ENCODE measurements around the gene PERM1. TPM values are rescaled to one million over a fixed set of nuclear protein-coding genes. Genes with fewer than 3 reads are reported as not detected.

PERM1 gene
- total and polyA plus RNA-seq, 9 of the 15 experiments (the other 6 are each of a cell fraction or from before 2014, with no cell fraction given) = not detected

DNA sequence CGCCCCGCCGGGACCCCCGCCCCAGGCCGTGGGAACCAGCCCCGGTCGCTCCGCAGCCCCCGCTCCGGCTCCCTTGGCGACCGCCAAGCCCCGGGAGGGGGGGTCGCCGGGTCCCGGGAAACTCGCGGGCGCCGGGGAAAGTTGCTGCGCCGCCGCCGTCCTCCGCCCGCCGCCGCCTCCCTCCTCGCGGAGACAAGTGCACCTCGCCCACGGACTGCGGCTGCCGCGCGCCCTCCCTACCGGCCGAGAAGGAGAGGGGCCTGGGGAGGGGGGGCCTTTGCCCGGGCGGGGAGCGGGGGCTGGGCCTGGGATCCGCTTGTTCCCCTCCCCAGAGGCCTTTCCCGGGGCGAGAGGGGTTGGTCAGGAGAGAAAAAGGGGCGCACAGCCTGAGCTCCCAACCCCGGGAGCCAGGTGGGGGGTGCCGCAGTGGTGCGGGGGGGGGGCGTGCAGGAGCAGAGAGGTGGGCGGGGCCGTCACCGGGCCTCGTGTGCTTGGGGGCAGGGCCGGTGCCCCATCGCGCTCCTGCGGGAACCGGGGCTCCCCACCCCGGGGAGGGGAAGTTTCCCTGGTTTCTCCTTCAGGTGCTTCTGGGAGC is 38.6 kb upstream of the PERM1 start (continued):
- TF ChIP-seq TAF7 (tag; IDR thresholded peaks at IDR 0.05) (no peak), RBFOX2 (IDR thresholded peaks at IDR 0.05; ENCODE audit: low read depth, low read length) (peak; percentile 11; the same call in 1 of the 2 replicates), CXXC5 (CRISPR knock-in tag; IDR thresholded peaks at IDR 0.05) (0 out of 2 replicates have a peak, but pooled peaks have one; percentile 4), RBBP5 (IDR thresholded peaks at IDR 0.05; ENCODE audit: borderline replicate concordance, insufficient read depth, low read length, poor library complexity, severe bottlenecking) (peak; percentile 8), SIN3A (IDR thresholded peaks at IDR 0.05; ENCODE audit: borderline replicate concordance in 2 of 2, control insufficient read depth in 1 of 2, low read depth in 2 of 2, low read length in 2 of 2) (peak in 1 of 2 experiments; percentile 56; a peak in 1 of 4 replicates), PCBP1 (IDR thresholded peaks at IDR 0.05; ENCODE audit: low read depth, low read length, poor library complexity, severe bottlenecking) (peak; percentile 33), ZNF184 (CRISPR knock-in tag; IDR thresholded peaks at IDR 0.05) (no peak), CHD1 (IDR thresholded peaks at IDR 0.05; ENCODE audit: low read length) (no peak), BRD4 (IDR thresholded peaks at IDR 0.05) (no peak), NFIC (IDR thresholded peaks at IDR 0.05) (no peak), ERF (CRISPR knock-in tag; IDR thresholded peaks at IDR 0.05) (0 out of 2 replicates have a peak, but pooled peaks have one; percentile 45), ZBTB7A (IDR thresholded peaks at IDR 0.05; ENCODE audit: borderline replicate concordance, control insufficient read depth, low read depth, low read length) (peak; percentile 84), ZKSCAN8 (CRISPR knock-in tag; IDR thresholded peaks at IDR 0.05) (no peak)
- TF ChIP-seq, protein P1, sequence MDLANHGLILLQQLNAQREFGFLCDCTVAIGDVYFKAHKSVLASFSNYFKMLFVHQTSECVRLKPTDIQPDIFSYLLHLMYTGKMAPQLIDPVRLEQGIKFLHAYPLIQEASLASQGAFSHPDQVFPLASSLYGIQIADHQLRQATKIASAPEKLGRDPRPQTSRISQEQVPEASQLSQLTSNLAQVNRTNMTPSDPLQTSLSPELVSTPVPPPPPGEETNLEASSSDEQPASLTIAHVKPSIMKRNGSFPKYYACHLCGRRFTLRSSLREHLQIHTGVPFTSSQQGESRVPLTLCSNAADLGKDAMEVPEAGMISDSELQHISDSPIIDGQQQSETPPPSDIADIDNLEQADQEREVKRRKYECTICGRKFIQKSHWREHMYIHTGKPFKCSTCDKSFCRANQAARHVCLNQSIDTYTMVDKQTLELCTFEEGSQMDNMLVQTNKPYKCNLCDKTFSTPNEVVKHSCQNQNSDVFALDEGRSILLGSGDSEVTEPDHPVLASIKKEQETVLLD (IDR thresholded peaks at IDR 0.05) = no peak
- TF ChIP-seq, protein P2, sequence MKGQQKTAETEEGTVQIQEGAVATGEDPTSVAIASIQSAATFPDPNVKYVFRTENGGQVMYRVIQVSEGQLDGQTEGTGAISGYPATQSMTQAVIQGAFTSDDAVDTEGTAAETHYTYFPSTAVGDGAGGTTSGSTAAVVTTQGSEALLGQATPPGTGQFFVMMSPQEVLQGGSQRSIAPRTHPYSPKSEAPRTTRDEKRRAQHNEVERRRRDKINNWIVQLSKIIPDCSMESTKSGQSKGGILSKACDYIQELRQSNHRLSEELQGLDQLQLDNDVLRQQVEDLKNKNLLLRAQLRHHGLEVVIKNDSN (CRISPR knock-in tag; IDR thresholded peaks at IDR 0.05) = no peak
- TF ChIP-seq, protein P3, sequence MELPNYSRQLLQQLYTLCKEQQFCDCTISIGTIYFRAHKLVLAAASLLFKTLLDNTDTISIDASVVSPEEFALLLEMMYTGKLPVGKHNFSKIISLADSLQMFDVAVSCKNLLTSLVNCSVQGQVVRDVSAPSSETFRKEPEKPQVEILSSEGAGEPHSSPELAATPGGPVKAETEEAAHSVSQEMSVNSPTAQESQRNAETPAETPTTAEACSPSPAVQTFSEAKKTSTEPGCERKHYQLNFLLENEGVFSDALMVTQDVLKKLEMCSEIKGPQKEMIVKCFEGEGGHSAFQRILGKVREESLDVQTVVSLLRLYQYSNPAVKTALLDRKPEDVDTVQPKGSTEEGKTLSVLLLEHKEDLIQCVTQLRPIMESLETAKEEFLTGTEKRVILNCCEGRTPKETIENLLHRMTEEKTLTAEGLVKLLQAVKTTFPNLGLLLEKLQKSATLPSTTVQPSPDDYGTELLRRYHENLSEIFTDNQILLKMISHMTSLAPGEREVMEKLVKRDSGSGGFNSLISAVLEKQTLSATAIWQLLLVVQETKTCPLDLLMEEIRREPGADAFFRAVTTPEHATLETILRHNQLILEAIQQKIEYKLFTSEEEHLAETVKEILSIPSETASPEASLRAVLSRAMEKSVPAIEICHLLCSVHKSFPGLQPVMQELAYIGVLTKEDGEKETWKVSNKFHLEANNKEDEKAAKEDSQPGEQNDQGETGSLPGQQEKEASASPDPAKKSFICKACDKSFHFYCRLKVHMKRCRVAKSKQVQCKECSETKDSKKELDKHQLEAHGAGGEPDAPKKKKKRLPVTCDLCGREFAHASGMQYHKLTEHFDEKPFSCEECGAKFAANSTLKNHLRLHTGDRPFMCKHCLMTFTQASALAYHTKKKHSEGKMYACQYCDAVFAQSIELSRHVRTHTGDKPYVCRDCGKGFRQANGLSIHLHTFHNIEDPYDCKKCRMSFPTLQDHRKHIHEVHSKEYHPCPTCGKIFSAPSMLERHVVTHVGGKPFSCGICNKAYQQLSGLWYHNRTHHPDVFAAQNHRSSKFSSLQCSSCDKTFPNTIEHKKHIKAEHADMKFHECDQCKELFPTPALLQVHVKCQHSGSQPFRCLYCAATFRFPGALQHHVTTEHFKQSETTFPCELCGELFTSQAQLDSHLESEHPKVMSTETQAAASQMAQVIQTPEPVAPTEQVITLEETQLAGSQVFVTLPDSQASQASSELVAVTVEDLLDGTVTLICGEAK (IDR thresholded peaks at IDR 0.05) = no peak
- TF ChIP-seq, protein P3 (CRISPR knock-in tag; IDR thresholded peaks at IDR 0.05) = no peak

Measured in K562 (cell line).